SK-N-SH treated with all-trans-retinoic acid at 6 μM for 48 hours (cell line): ENCODE measurements around the gene CBFA2T3.

Experiments used
- ATAC-seq: fragments of 200-7000 bp; cut with Tn5 transposase; 3 replicates; pipeline ENCODE4 v1.9.1; 2020; ENCODE audit warnings: mild to moderate bottlenecking, moderate library complexity
- ARNTL ChIP-seq: fragments of 450-650 bp; formaldehyde crosslinking; IDR thresholded peaks from 2 replicates; pipeline ENCODE4 v1.5.0; 2020; ENCODE audit warnings: low read depth, mild to moderate bottlenecking, moderate library complexity, borderline replicate concordance
- BACH2 ChIP-seq: fragments of 250-450 bp; sonication (Bioruptor Pico); IDR thresholded peaks from 2 replicates; pipeline ENCODE4 v1.9.0; 2021; ENCODE audit warnings: mild to moderate bottlenecking, borderline replicate concordance
- CSDC2 ChIP-seq: fragments of 250-450 bp; sonication (Bioruptor Pico); IDR thresholded peaks from 2 replicates; pipeline ENCODE4 v1.5.0; 2020; ENCODE audit warnings: mild to moderate bottlenecking, moderate library complexity
- ESRRG ChIP-seq: fragments of 250-450 bp; sonication (Bioruptor Pico); IDR thresholded peaks from 2 replicates; pipeline ENCODE4 v1.6.1; 2021; ENCODE audit warnings: mild to moderate bottlenecking
- GLIS3 ChIP-seq: fragments of 250-450 bp; sonication (Bioruptor Pico); IDR thresholded peaks from 2 replicates; pipeline ENCODE4 v1.5.0; 2020; ENCODE audit warnings: mild to moderate bottlenecking, moderate library complexity
- ISL1 ChIP-seq: fragments of 250-450 bp; sonication (Bioruptor Pico); IDR thresholded peaks from 2 replicates; pipeline ENCODE4 v2.1.2; 2022; ENCODE audit warnings: mild to moderate bottlenecking, moderate library complexity
- OSR1 ChIP-seq: fragments of 250-450 bp; sonication (Bioruptor Pico); IDR thresholded peaks from 2 replicates; pipeline ENCODE4 v1.8.0; 2022; ENCODE audit warnings: moderate library complexity, mild to moderate bottlenecking, inconsistent platforms
- PPARA ChIP-seq: fragments of 250-450 bp; sonication (Bioruptor Pico); IDR thresholded peaks from 2 replicates; pipeline ENCODE4 v1.5.0; 2020; ENCODE audit warnings: mild to moderate bottlenecking, borderline replicate concordance
- RARB ChIP-seq: fragments of 250-450 bp; sonication (Bioruptor Pico); IDR thresholded peaks from 2 replicates; pipeline ENCODE4 v1.8.0; 2021; ENCODE audit warnings: mild to moderate bottlenecking, moderate library complexity
- SNAI2 ChIP-seq: fragments of 250-450 bp; sonication (Bioruptor Pico); IDR thresholded peaks from 2 replicates; pipeline ENCODE4 v1.5.0; 2020; ENCODE audit warnings: mild to moderate bottlenecking, moderate library complexity
- TCF4 ChIP-seq: fragments of 250-450 bp; sonication (Bioruptor Pico); IDR thresholded peaks from 2 replicates; pipeline ENCODE4 v1.8.0; 2021; ENCODE audit warnings: mild to moderate bottlenecking, moderate library complexity, borderline replicate concordance
- TOX ChIP-seq: fragments of 250-450 bp; sonication (Bioruptor Pico); IDR thresholded peaks from 2 replicates; pipeline ENCODE4 v1.8.0; 2021; ENCODE audit warnings: mild to moderate bottlenecking, moderate library complexity, borderline replicate concordance
- ZC3H10 ChIP-seq: fragments of 250-450 bp; sonication (Bioruptor Pico); IDR thresholded peaks from 2 replicates; pipeline ENCODE4 v1.5.1; 2021; ENCODE audit warnings: mild to moderate bottlenecking, moderate library complexity
- ZFP3 ChIP-seq: fragments of 250-450 bp; sonication (Bioruptor Pico); IDR thresholded peaks from 2 replicates; pipeline ENCODE4 v1.5.0; 2020; ENCODE audit warnings: mild to moderate bottlenecking, moderate library complexity
- ZFP30 ChIP-seq: fragments of 450-650 bp; formaldehyde crosslinking; IDR thresholded peaks from 2 replicates; pipeline ENCODE4 v1.5.0; 2022; ENCODE audit warnings: mild to moderate bottlenecking, moderate library complexity
- ZNF565 ChIP-seq: fragments of 450-650 bp; formaldehyde crosslinking; conservative IDR thresholded peaks from 2 replicates; pipeline ENCODE4 v1.5.0; 2020; ENCODE audit warnings: low read depth, mild to moderate bottlenecking, moderate library complexity
- ZNF70 ChIP-seq: fragments of 450-650 bp; formaldehyde crosslinking; IDR thresholded peaks from 2 replicates; pipeline ENCODE4 v1.5.0; 2020; ENCODE audit warnings: mild to moderate bottlenecking, moderate library complexity
- ZNF8 ChIP-seq: fragments of 450-650 bp; formaldehyde crosslinking; IDR thresholded peaks from 2 replicates; pipeline ENCODE4 v1.5.0; 2020; ENCODE audit warnings: mild to moderate bottlenecking, moderate library complexity
- TF ChIP-seq, protein P1 (sequence below): fragments of 250-450 bp; sonication (Bioruptor Pico); IDR thresholded peaks from 2 replicates; pipeline ENCODE4 v1.8.0; 2020; ENCODE audit warnings: mild to moderate bottlenecking, moderate library complexity, borderline replicate concordance
- TF ChIP-seq, protein P2 (sequence below): fragments of 250-450 bp; sonication (Bioruptor Pico); IDR thresholded peaks from 2 replicates; pipeline ENCODE4 v1.8.0; 2021; ENCODE audit warnings: low read depth, mild to moderate bottlenecking, moderate library complexity, borderline replicate concordance
- TF ChIP-seq, protein P3 (sequence below): fragments of 250-450 bp; sonication (Bioruptor Pico); IDR thresholded peaks from 2 replicates; pipeline ENCODE4 v1.5.0; 2020; ENCODE audit warnings: mild to moderate bottlenecking, moderate library complexity
- TF ChIP-seq, protein P4 (sequence below): fragments of 250-450 bp; sonication (Bioruptor Pico); IDR thresholded peaks from 2 replicates; pipeline ENCODE4 v1.5.1; 2021; ENCODE audit warnings: mild to moderate bottlenecking, moderate library complexity

The CBFA2T3 gene

DNA sequence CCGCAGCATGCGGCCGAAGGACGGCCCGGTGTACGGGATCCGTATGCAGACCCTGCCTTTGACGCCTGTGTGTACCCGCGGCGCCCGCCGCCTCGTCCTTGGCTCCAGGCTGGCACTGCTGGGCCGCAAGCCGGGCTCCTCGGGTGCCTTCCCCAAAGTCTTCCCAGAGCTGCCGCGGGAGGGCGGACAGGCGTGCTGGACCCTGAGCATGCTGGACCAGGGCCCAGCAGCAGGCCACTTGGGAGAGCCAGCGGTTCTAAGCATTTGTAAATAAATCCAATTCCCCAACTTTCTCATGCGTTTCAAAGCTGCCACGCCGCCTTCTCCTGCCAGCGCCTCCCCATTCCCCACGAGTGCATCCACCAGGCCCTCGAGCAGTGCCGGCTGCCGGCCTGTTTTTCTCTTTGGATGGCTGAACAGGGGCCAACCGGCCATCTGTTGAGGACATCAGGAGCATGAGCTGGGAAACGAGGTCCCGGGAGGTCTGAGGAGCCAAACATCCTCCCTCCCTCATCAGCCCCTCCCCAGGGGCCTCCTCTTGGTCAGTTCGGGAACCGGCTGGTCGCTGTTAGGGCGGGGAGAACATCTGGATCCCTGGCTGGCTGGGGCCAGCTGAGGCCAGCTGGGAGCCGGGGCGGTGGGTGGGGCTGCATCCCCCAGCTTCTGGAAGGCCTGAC lies 90.0 kb downstream of the CBFA2T3 start:
- ATAC-seq, result no peak
- TF ChIP-seq ARNTL, result no peak
- TF ChIP-seq SNAI2 (CRISPR knock-in tag), result no peak
- TF ChIP-seq RARB (CRISPR knock-in tag), result no peak
- TF ChIP-seq PPARA, result no peak
- TF ChIP-seq OSR1 (CRISPR knock-in tag), result no peak
- no peak for TF ChIP-seq ZFP30 (CRISPR knock-in tag)
- TF ChIP-seq ZFP3 (CRISPR knock-in tag), result no peak
- TF ChIP-seq, all 23 proteins: peak for 0

DNA sequence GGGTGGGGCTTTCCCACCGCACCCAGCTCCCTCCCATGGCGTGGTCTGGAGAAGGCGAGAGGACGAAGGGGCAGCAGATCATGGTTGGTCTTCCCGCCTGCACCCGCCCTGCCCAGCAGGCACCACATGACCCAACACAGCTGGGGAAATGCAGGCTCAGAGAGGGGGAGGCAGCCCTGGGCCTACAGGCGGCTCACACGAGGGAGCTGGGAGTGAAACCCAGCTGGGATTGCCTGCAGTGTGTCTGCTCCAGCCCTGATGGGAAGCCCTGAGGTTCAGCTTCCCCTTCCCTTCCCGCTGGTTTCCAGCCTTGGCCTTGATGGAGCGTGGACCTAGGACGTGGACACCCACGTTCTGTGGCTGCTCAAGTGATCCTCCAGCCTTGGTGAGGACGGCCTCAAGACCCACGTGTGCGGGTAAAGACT lies 90.6 kb downstream of the CBFA2T3 start:
- ATAC-seq, result no peak
- TF ChIP-seq ZFP30 (CRISPR knock-in tag) (no peak), ZNF70 (CRISPR knock-in tag) (no peak), ZC3H10 (CRISPR knock-in tag) (no peak), RARB (CRISPR knock-in tag) (no peak), GLIS3 (CRISPR knock-in tag) (no peak), SNAI2 (CRISPR knock-in tag) (no peak), TCF4 (CRISPR knock-in tag) (no peak), ESRRG (no peak), ARNTL (no peak), TOX (CRISPR knock-in tag) (no peak), PPARA (no peak), ZNF8 (no peak), OSR1 (CRISPR knock-in tag) (no peak), ISL1 (CRISPR knock-in tag) (no peak), CSDC2 (CRISPR knock-in tag) (no peak), BACH2 (CRISPR knock-in tag) (no peak), ZNF565 (CRISPR knock-in tag) (no peak)
- TF ChIP-seq, protein P1, sequence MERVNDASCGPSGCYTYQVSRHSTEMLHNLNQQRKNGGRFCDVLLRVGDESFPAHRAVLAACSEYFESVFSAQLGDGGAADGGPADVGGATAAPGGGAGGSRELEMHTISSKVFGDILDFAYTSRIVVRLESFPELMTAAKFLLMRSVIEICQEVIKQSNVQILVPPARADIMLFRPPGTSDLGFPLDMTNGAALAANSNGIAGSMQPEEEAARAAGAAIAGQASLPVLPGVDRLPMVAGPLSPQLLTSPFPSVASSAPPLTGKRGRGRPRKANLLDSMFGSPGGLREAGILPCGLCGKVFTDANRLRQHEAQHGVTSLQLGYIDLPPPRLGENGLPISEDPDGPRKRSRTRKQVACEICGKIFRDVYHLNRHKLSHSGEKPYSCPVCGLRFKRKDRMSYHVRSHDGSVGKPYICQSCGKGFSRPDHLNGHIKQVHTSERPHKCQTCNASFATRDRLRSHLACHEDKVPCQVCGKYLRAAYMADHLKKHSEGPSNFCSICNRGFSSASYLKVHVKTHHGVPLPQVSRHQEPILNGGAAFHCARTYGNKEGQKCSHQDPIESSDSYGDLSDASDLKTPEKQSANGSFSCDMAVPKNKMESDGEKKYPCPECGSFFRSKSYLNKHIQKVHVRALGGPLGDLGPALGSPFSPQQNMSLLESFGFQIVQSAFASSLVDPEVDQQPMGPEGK (CRISPR knock-in tag), result no peak
- TF ChIP-seq, protein P2, sequence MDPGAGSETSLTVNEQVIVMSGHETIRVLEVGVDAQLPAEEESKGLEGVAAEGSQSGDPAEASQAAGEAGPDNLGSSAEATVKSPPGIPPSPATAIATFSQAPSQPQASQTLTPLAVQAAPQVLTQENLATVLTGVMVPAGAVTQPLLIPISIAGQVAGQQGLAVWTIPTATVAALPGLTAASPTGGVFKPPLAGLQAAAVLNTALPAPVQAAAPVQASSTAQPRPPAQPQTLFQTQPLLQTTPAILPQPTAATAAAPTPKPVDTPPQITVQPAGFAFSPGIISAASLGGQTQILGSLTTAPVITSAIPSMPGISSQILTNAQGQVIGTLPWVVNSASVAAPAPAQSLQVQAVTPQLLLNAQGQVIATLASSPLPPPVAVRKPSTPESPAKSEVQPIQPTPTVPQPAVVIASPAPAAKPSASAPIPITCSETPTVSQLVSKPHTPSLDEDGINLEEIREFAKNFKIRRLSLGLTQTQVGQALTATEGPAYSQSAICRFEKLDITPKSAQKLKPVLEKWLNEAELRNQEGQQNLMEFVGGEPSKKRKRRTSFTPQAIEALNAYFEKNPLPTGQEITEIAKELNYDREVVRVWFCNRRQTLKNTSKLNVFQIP, result no peak
- TF ChIP-seq, protein P3, sequence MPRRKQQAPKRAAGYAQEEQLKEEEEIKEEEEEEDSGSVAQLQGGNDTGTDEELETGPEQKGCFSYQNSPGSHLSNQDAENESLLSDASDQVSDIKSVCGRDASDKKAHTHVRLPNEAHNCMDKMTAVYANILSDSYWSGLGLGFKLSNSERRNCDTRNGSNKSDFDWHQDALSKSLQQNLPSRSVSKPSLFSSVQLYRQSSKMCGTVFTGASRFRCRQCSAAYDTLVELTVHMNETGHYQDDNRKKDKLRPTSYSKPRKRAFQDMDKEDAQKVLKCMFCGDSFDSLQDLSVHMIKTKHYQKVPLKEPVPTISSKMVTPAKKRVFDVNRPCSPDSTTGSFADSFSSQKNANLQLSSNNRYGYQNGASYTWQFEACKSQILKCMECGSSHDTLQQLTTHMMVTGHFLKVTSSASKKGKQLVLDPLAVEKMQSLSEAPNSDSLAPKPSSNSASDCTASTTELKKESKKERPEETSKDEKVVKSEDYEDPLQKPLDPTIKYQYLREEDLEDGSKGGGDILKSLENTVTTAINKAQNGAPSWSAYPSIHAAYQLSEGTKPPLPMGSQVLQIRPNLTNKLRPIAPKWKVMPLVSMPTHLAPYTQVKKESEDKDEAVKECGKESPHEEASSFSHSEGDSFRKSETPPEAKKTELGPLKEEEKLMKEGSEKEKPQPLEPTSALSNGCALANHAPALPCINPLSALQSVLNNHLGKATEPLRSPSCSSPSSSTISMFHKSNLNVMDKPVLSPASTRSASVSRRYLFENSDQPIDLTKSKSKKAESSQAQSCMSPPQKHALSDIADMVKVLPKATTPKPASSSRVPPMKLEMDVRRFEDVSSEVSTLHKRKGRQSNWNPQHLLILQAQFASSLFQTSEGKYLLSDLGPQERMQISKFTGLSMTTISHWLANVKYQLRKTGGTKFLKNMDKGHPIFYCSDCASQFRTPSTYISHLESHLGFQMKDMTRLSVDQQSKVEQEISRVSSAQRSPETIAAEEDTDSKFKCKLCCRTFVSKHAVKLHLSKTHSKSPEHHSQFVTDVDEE (CRISPR knock-in tag), result no peak

DNA sequence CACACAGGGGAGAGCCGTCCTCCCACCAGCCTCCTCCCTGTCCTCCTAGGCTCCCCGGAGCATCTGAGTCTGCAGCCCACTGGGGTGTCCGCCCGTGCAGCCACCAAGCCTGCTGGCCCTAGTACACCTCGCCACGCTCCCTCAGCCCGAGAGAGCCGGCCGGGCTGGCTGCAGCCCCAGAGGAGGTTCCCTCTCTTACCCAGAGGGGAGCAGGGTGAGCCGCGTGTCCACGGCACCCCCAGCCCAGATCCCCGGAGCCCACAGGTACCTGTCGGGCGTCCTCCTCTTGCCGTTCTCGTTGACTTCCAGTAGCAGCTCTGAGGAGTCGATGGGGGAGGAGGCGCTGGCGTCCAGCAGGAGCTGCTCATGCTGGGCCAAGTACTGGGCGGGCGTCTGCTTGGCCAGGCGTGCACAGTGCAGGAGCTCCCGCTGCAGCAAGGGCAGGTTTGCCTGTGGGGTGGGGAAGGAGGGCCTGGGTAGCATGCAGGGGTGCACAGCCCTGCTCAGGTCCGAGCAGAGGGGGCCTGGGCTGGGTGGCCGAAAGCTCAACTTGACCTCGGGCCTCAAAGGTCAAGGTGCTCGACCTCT lies 91.2 kb downstream of the CBFA2T3 start:
- ATAC-seq, result no peak
- no peak for TF ChIP-seq ZNF565 (CRISPR knock-in tag)
- TF ChIP-seq ARNTL, result no peak
- no peak for TF ChIP-seq OSR1 (CRISPR knock-in tag)
- no peak for TF ChIP-seq ZNF8
- TF ChIP-seq, protein P4, sequence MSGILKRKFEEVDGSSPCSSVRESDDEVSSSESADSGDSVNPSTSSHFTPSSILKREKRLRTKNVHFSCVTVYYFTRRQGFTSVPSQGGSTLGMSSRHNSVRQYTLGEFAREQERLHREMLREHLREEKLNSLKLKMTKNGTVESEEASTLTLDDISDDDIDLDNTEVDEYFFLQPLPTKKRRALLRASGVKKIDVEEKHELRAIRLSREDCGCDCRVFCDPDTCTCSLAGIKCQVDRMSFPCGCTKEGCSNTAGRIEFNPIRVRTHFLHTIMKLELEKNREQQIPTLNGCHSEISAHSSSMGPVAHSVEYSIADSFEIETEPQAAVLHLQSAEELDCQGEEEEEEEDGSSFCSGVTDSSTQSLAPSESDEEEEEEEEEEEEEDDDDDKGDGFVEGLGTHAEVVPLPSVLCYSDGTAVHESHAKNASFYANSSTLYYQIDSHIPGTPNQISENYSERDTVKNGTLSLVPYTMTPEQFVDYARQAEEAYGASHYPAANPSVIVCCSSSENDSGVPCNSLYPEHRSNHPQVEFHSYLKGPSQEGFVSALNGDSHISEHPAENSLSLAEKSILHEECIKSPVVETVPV, result no peak
- TF ChIP-seq ZNF70 (CRISPR knock-in tag), result no peak
- TF ChIP-seq, protein P3 (CRISPR knock-in tag), result no peak
- no peak for TF ChIP-seq ZC3H10 (CRISPR knock-in tag)
- TF ChIP-seq TOX (CRISPR knock-in tag), result no peak
- no peak for TF ChIP-seq BACH2 (CRISPR knock-in tag)
- no peak for TF ChIP-seq ZFP3 (CRISPR knock-in tag)
- TF ChIP-seq GLIS3 (CRISPR knock-in tag), result no peak
- TF ChIP-seq, all 23 proteins: peak for 0
